Measurements from ENCODE around the gene TMEM59L.

DNA sequence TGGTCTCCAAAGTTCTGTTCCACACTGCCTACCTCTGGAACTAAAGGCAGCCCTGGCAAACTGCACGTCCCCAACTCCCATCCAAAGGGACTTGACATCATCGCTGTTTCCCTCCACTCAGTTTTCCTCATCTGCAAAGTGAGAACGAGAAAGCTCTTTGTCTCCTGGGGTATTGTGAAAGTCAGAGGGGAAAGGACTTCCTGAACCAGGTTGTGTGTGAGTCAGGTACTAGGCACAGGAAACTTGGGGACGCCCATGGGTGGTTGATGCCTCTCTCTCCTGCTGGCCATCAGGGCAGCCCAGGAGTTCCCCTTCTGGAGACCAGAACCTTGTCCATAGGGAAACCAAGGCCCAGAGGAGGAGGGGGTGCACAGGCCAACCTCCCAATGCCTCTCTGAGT is 10.8 kb upstream of the TMEM59L start:
- TF ChIP-seq, protein P1, sequence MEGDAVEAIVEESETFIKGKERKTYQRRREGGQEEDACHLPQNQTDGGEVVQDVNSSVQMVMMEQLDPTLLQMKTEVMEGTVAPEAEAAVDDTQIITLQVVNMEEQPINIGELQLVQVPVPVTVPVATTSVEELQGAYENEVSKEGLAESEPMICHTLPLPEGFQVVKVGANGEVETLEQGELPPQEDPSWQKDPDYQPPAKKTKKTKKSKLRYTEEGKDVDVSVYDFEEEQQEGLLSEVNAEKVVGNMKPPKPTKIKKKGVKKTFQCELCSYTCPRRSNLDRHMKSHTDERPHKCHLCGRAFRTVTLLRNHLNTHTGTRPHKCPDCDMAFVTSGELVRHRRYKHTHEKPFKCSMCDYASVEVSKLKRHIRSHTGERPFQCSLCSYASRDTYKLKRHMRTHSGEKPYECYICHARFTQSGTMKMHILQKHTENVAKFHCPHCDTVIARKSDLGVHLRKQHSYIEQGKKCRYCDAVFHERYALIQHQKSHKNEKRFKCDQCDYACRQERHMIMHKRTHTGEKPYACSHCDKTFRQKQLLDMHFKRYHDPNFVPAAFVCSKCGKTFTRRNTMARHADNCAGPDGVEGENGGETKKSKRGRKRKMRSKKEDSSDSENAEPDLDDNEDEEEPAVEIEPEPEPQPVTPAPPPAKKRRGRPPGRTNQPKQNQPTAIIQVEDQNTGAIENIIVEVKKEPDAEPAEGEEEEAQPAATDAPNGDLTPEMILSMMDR (IDR thresholded peaks at IDR 0.05 in 8 of 11, conservative IDR thresholded peaks at IDR 0.05 in 3 of 11): no peak
- TF ChIP-seq POLR2A (IDR thresholded peaks at IDR 0.05) (no peak), POLR2AphosphoS5 (IDR thresholded peaks at IDR 0.05) (no peak)

Data from spleen (tissue), 7 donors.